Measurements from ENCODE around the gene CCDC188. TPM values are rescaled to one million over a fixed set of nuclear protein-coding genes. Genes with fewer than 3 reads are reported as not detected.
A peak's percentile ranks its signal among the peaks of the same experiment; 100 is the strongest.

The CCDC188 gene
- total RNA-seq, 1 donor = 0.36 TPM

GRCh38 chr22:20142711-20143621 is 7.9 kb downstream of the CCDC188 start:
- H3K4me1 ChIP-seq (ENCODE audit: insufficient read depth, low read length) = peaks cover 21% of the 10 kb centered on the region
- no peak for TF ChIP-seq CTCF (IDR thresholded peaks at IDR 0.05; ENCODE audit: extremely low read depth, low read depth, low read length)
- no peak overlapping the region for H2AFZ ChIP-seq (ENCODE audit: low read length)
- no peaks in the 10 kb centered on the region for H3K9me3 ChIP-seq (ENCODE audit: low read depth, low read length)
- H4K20me1 ChIP-seq (ENCODE audit: insufficient read depth, low read length) = peaks cover 5% of the 10 kb centered on the region
- no peaks in the 10 kb centered on the region for H3K27me3 ChIP-seq (ENCODE audit: insufficient read depth, low read length)
- no peak overlapping the region for H3K4me3 ChIP-seq (ENCODE audit: insufficient read depth, low read length)
- DNase-seq (ENCODE audit: insufficient read length, low spot score, missing footprints) = no peak
- no peak overlapping the region for H3K4me2 ChIP-seq (ENCODE audit: insufficient read depth, low read length)
- H3K36me3 ChIP-seq (ENCODE audit: insufficient read depth, low read length) = peaks cover 5% of the 10 kb centered on the region
- peak overlapping the region; percentile 76 for H3K27ac ChIP-seq (ENCODE audit: low read depth, low read length)
- H3K79me2 ChIP-seq (ENCODE audit: insufficient read depth, low read length) = peaks cover 35% of the 10 kb centered on the region

GRCh38 chr22:20141186-20142077 is 9.4 kb downstream of the CCDC188 start:
- Histone ChIP-seq H3K4me2 (ENCODE audit: insufficient read depth, low read length) (no peak overlapping the region), H4K20me1 (ENCODE audit: insufficient read depth, low read length) (peaks cover 20% of the 10 kb centered on the region), H2AFZ (ENCODE audit: low read length) (no peak overlapping the region), H3K4me1 (ENCODE audit: insufficient read depth, low read length) (peaks cover 23% of the 10 kb centered on the region), H3K4me3 (ENCODE audit: insufficient read depth, low read length) (no peak overlapping the region), H3K36me3 (ENCODE audit: insufficient read depth, low read length) (peaks cover 5% of the 10 kb centered on the region), H3K27ac (ENCODE audit: low read depth, low read length) (peak overlapping the region; percentile 76), H3K27me3 (ENCODE audit: insufficient read depth, low read length) (no peaks in the 10 kb centered on the region), H3K79me2 (ENCODE audit: insufficient read depth, low read length) (peaks cover 50% of the 10 kb centered on the region), H3K9me3 (ENCODE audit: low read depth, low read length) (no peaks in the 10 kb centered on the region)
- no peak for TF ChIP-seq CTCF (IDR thresholded peaks at IDR 0.05; ENCODE audit: extremely low read depth, low read depth, low read length)
- DNase-seq (ENCODE audit: insufficient read length, low spot score, missing footprints) = peak; percentile 98

- Histone ChIP-seq H3K79me2 (ENCODE audit: insufficient read depth, low read length) (peaks cover 59% of the 10 kb centered on the region), H3K36me3 (ENCODE audit: insufficient read depth, low read length) (peaks cover 5% of the 10 kb centered on the region), H3K4me1 (ENCODE audit: insufficient read depth, low read length) (peaks cover 23% of the 10 kb centered on the region), H2AFZ (ENCODE audit: low read length) (no peak overlapping the region), H3K4me3 (ENCODE audit: insufficient read depth, low read length) (no peak overlapping the region), H3K9me3 (ENCODE audit: low read depth, low read length) (no peaks in the 10 kb centered on the region), H4K20me1 (ENCODE audit: insufficient read depth, low read length) (peaks cover 29% of the 10 kb centered on the region), H3K27me3 (ENCODE audit: insufficient read depth, low read length) (no peaks in the 10 kb centered on the region), H3K27ac (ENCODE audit: low read depth, low read length) (no peak overlapping the region), H3K4me2 (ENCODE audit: insufficient read depth, low read length) (no peak overlapping the region)
- no peak for TF ChIP-seq CTCF (IDR thresholded peaks at IDR 0.05; ENCODE audit: extremely low read depth, low read depth, low read length)
- DNase-seq (ENCODE audit: insufficient read length, low spot score, missing footprints) = no peak
These were observed 10.3 kb downstream of the CCDC188 start for GRCh38 chr22:20140521-20140964.
